ENCODE data around the gene RAB5A. TPM values are rescaled to one million over a fixed set of nuclear protein-coding genes. Genes with fewer than 3 reads are reported as not detected.

The RAB5A gene
- total RNA-seq, 1 experiment from 2014 or later: 97.1 TPM

GRCh38 chr3:19907523-19907922, 39.4 kb upstream of the RAB5A start (continued):
- TF ChIP-seq CTCF (IDR thresholded peaks at IDR 0.05) (no peak), ZNF121 (CRISPR knock-in tag; IDR thresholded peaks at IDR 0.05) (no peak), ZNF671 (CRISPR knock-in tag; IDR thresholded peaks at IDR 0.05) (no peak), NR3C1 (CRISPR knock-in tag; conservative IDR thresholded peaks at IDR 0.05; ENCODE audit: low read depth) (no peak), NFATC4 (CRISPR knock-in tag; IDR thresholded peaks at IDR 0.05) (no peak), JAZF1 (CRISPR knock-in tag; IDR thresholded peaks at IDR 0.05) (no peak)
- TF ChIP-seq, protein P1, sequence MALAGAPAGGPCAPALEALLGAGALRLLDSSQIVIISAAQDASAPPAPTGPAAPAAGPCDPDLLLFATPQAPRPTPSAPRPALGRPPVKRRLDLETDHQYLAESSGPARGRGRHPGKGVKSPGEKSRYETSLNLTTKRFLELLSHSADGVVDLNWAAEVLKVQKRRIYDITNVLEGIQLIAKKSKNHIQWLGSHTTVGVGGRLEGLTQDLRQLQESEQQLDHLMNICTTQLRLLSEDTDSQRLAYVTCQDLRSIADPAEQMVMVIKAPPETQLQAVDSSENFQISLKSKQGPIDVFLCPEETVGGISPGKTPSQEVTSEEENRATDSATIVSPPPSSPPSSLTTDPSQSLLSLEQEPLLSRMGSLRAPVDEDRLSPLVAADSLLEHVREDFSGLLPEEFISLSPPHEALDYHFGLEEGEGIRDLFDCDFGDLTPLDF (CRISPR knock-in tag; IDR thresholded peaks at IDR 0.05): no peak

GRCh38 chr3:19911452-19911851, 35.4 kb upstream of the RAB5A start:
- no peak overlapping the region for H3K4me3 Mint-ChIP-seq
- peaks cover 24% of the 10 kb centered on the region for H3K9me3 Mint-ChIP-seq
- ChIA-PET CTCF (no interaction called here), POLR2A (no interaction called here)
- H3K27ac Mint-ChIP-seq: no peak overlapping the region
- ATAC-seq (no peak), DNase-seq (ENCODE audit: low spot score) (no peak)
- H3K4me1 Mint-ChIP-seq: peaks cover 10% of the 10 kb centered on the region
- H3K36me3 Mint-ChIP-seq: 0 out of 2 replicates have a peak, but pooled peaks cover 3% of the 10 kb centered on the region
- H3K27me3 Mint-ChIP-seq (ENCODE audit: low read depth): no peaks in the 10 kb centered on the region
- TF ChIP-seq ZNF121 (CRISPR knock-in tag; IDR thresholded peaks at IDR 0.05): no peak
- no peak for TF ChIP-seq ZNF425 (CRISPR knock-in tag; conservative IDR thresholded peaks at IDR 0.05)
- TF ChIP-seq CBFB (CRISPR knock-in tag; IDR thresholded peaks at IDR 0.05; ENCODE audit: low read depth): no peak
- no peak for TF ChIP-seq NFYB (CRISPR knock-in tag; conservative IDR thresholded peaks at IDR 0.05; ENCODE audit: low read depth)
- no peak for TF ChIP-seq CDX4 (CRISPR knock-in tag; IDR thresholded peaks at IDR 0.05; ENCODE audit: borderline replicate concordance)
- TF ChIP-seq NR1H2 (CRISPR knock-in tag; IDR thresholded peaks at IDR 0.05): no peak
- TF ChIP-seq, protein P2, sequence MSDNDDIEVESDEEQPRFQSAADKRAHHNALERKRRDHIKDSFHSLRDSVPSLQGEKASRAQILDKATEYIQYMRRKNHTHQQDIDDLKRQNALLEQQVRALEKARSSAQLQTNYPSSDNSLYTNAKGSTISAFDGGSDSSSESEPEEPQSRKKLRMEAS (CRISPR knock-in tag; IDR thresholded peaks at IDR 0.05): no peak
- TF ChIP-seq, protein P3, sequence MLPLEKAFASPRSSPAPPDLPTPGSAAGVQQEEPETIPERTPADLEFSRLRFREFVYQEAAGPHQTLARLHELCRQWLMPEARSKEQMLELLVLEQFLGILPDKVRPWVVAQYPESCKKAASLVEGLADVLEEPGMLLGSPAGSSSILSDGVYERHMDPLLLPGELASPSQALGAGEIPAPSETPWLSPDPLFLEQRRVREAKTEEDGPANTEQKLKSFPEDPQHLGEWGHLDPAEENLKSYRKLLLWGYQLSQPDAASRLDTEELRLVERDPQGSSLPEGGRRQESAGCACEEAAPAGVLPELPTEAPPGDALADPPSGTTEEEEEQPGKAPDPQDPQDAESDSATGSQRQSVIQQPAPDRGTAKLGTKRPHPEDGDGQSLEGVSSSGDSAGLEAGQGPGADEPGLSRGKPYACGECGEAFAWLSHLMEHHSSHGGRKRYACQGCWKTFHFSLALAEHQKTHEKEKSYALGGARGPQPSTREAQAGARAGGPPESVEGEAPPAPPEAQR (CRISPR knock-in tag; IDR thresholded peaks at IDR 0.05): no peak
- TF ChIP-seq OVOL2 (CRISPR knock-in tag; IDR thresholded peaks at IDR 0.05; ENCODE audit: borderline replicate concordance): no peak
- TF ChIP-seq ARID4B (CRISPR knock-in tag; IDR thresholded peaks at IDR 0.05; ENCODE audit: borderline replicate concordance): no peak
- no peak for TF ChIP-seq CREB1 (CRISPR knock-in tag; IDR thresholded peaks at IDR 0.05)
- no peak for TF ChIP-seq CTCF (IDR thresholded peaks at IDR 0.05)
- no peak for TF ChIP-seq TP53 (CRISPR knock-in tag; IDR thresholded peaks at IDR 0.05)
- TF ChIP-seq MYBL2 (CRISPR knock-in tag; IDR thresholded peaks at IDR 0.05): no peak
- TF ChIP-seq NFE2L1 (CRISPR knock-in tag; IDR thresholded peaks at IDR 0.05): no peak
- TF ChIP-seq ZNF396 (CRISPR knock-in tag; IDR thresholded peaks at IDR 0.05; ENCODE audit: borderline replicate concordance): no peak
